SH-SY5Y (cell line): ENCODE results near the gene BCKDHB.

Source experiments
- GATA2 ChIP-seq: IDR thresholded peaks from 2 replicates; pipeline ENCODE4 v1.6.1; 2011; ENCODE audit warnings: mild to moderate bottlenecking, low read depth, low read length
- GATA3 ChIP-seq: IDR thresholded peaks from 2 replicates; pipeline ENCODE4 v1.6.1; 2011; ENCODE audit warnings: low read depth, mild to moderate bottlenecking, low read length, moderate library complexity

DNA sequence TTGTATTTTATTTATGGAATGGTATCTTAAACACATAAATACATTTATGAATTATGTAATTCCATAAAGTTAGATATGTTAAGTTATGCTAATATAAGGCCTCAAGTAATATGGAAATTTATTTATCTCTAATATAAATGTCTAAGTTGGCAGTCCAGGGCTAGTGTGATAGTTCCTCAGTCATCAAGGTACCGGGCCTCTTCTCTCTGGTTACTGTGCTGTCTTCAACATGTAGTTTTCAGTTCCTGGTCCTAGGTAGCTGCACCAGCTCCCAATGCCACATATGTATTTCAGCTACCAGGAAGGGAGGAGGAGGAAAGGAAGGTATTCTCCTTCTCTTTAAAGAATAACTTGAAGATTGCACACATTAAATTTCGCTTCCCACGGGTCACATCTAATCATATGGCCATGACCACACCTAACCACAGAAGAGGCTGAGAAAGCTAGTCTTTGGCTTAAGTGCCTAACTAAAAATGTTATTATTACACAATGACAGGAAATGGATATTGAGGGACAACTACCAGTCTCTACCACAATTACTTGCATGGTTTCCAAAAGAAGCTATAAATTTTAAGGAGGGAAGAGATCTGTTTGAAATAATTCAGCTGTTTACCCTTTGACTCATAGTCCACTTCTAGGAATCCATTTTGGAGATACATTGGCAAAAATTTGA, 68.6 kb downstream of the BCKDHB start:
- no peak for TF ChIP-seq GATA2
- TF ChIP-seq GATA3, result no peak
